Endothelial cell of umbilical vein (primary cell): Measurements from ENCODE around the gene PPM1G. TPM values are rescaled to one million over a fixed set of nuclear protein-coding genes. Genes with fewer than 3 reads are reported as not detected.

Source experiments
- BruUV-seq: library from RNA; stranded (reverse); fragments of 400-500 nt; replicated peaks from 2 replicates; lab custom pipeline; 2021; lab: Mats Ljungman, UMichigan
- CTCF ChIA-PET: fragments of 300-600, 350-600 bp; sonication (Branson Sonifier 250); formaldehyde crosslinking; loops from one replicate; lab custom pipeline; 2021; ENCODE audit warnings: antibody characterized with exemption, inconsistent platforms; lab: Charles Lee
- POLR2A ChIA-PET: fragments of 300-600, 350-600 bp; sonication (Branson Sonifier 250); formaldehyde crosslinking; loops from one replicate; lab custom pipeline; 2021; ENCODE audit warnings: antibody characterized with exemption, inconsistent platforms; lab: Charles Lee
- DNase-seq: peaks from one replicate; pipeline ENCODE4 v3.0.0-alpha.2; 2011; ENCODE audit warnings: low read depth, low spot score
- FAIRE-seq: peaks from 2 replicates; lab custom pipeline; 2011; peaks lifted over from hg19 to GRCh38; lab: Jason Lieb, UNC
- H2AFZ ChIP-seq: 2 replicates; pipeline ENCODE4 v1.6.0; 2012; ENCODE audit warnings: low read depth, low read length, control low read depth, inconsistent platforms
- H3K27ac ChIP-seq: 2 replicates; pipeline ENCODE4 v1.5.1; 2011; ENCODE audit warnings: low read depth, mild to moderate bottlenecking, control low read depth, low read length, moderate library complexity; ENCODE audit not compliant: insufficient read depth
- H3K27me3 ChIP-seq, 2 experiments: 2 replicates each; pipeline versions ENCODE4 v1.6.0 to v1.6.1; 2011; ENCODE audit warnings: low read length in 2 of 2, mixed read lengths in 1 of 2; ENCODE audit not compliant: control insufficient read depth in 2 of 2, insufficient read depth in 2 of 2
- H3K36me3 ChIP-seq, 2 experiments: 2 replicates in 1 of 2; 3 replicates in 1 of 2; pipeline ENCODE4 v1.5.1; 2011; ENCODE audit warnings: low read length in 2 of 2, mild to moderate bottlenecking in 1 of 2, moderate library complexity in 1 of 2; ENCODE audit not compliant: control insufficient read depth in 2 of 2, insufficient read depth in 2 of 2; ENCODE audit errors: extremely low read depth in 1 of 2
- H3K4me1 ChIP-seq: 3 replicates; pipeline ENCODE4 v1.5.1; 2011; ENCODE audit warnings: mild to moderate bottlenecking, low read length; ENCODE audit not compliant: control insufficient read depth, insufficient read depth; ENCODE audit errors: extremely low read depth
- H3K4me2 ChIP-seq: 2 replicates; pipeline ENCODE4 v1.6.1; 2011; ENCODE audit warnings: low read length, control low read depth, mixed read lengths; ENCODE audit not compliant: insufficient read depth
- H3K4me3 ChIP-seq, 3 experiments: fragments of 200-600 bp in 1 of 3; sonication (generic), shearing (Covaris generic) in 1 of 3; replicated peaks in 1 of 3; 2 replicates each; pipeline ENCODE4 v1.5.1; 2011 to 2016; ENCODE audit warnings: control low read depth in 3 of 3, low read length in 3 of 3, mild to moderate bottlenecking in 2 of 3, inconsistent platforms in 1 of 3, low read depth in 1 of 3, moderate library complexity in 1 of 3; ENCODE audit not compliant: insufficient read depth in 1 of 3
- H3K79me2 ChIP-seq: 2 replicates; pipeline ENCODE4 v1.6.0; 2012; ENCODE audit warnings: low read length, inconsistent platforms; ENCODE audit not compliant: control insufficient read depth, insufficient read depth
- H3K9ac ChIP-seq: replicated peaks from 2 replicates; pipeline ENCODE3; 2011; ENCODE audit warnings: low read length, control low read depth; ENCODE audit not compliant: insufficient read depth; ENCODE audit errors: extremely low read depth
- H3K9me1 ChIP-seq: replicated peaks from 3 replicates; pipeline ENCODE4 v1.6.0; 2011; ENCODE audit warnings: mild to moderate bottlenecking, low read length; ENCODE audit not compliant: control insufficient read depth, insufficient read depth; ENCODE audit errors: extremely low read depth
- H3K9me3 ChIP-seq: replicated peaks from 2 replicates; pipeline ENCODE4 v1.5.1; 2012; ENCODE audit warnings: low read length, inconsistent platforms; ENCODE audit not compliant: control insufficient read depth, insufficient read depth
- H4K20me1 ChIP-seq: replicated peaks from 2 replicates; pipeline ENCODE3; 2011; ENCODE audit warnings: mild to moderate bottlenecking, low read length; ENCODE audit not compliant: control insufficient read depth, insufficient read depth; ENCODE audit errors: extremely low read depth
- EZH2 ChIP-seq: IDR thresholded peaks from 2 replicates; pipeline ENCODE4 v1.6.1; 2012; ENCODE audit warnings: borderline replicate concordance, low read depth, mild to moderate bottlenecking, moderate library complexity, low read length, inconsistent platforms; ENCODE audit not compliant: severe bottlenecking
- FOS ChIP-seq: IDR thresholded peaks from 2 replicates; pipeline ENCODE4 v1.6.1; 2011; ENCODE audit warnings: mild to moderate bottlenecking, low read length, moderate library complexity, borderline replicate concordance; ENCODE audit not compliant: insufficient read depth
- GATA2 ChIP-seq: IDR thresholded peaks from 2 replicates; pipeline ENCODE4 v1.7.0; 2011; ENCODE audit warnings: low read depth, mild to moderate bottlenecking, moderate library complexity, mixed read lengths, low read length; ENCODE audit not compliant: insufficient read length, insufficient read depth
- JUN ChIP-seq: IDR thresholded peaks from 2 replicates; pipeline ENCODE4 v1.6.1; 2011; ENCODE audit warnings: borderline replicate concordance, low read depth; ENCODE audit not compliant: insufficient read length, insufficient read depth
- POLR2AphosphoS5 ChIP-seq: IDR thresholded peaks from 2 replicates; pipeline ENCODE4 v1.6.1; 2012; ENCODE audit warnings: low read depth, mild to moderate bottlenecking, control low read depth, low read length, moderate library complexity; ENCODE audit not compliant: insufficient read depth
- dilution Hi-C: fragments of 300-500 bp; cut with MboI; formaldehyde crosslinking; loops from one replicate; pipeline ENCODE4 v1.15.0; 2019; ENCODE audit warnings: low sequenced_read_pairs; ENCODE audit not compliant: extremely low pct_ligation_motif_present
- intact Hi-C: fragments of 100-400 bp; cut with micrococcal nuclease; formaldehyde crosslinking; loops from one replicate; pipeline ENCODE4 v1.10.0; 2022
- polyA plus RNA-seq, 4 experiments: library from polyadenylated mRNA; depleted of rRNA in 3 of 4; stranded (reverse) in 3 of 4; unstranded in 1 of 4; fragments of >200 nt; gene quantifications; 2 replicates each; pipeline versions ENCODE4 v1.2.1 to v1.2.3, GENCODE V29; 2011 to 2012; ENCODE audit warnings: missing spikeins in 1 of 4
- total RNA-seq: library from RNA; stranded (reverse); gene quantifications from 2 replicates; pipeline ENCODE4 v1.2.3, GENCODE V29; 2021
- TF ChIP-seq, protein P1 (sequence below), 2 donors: IDR thresholded peaks; 1 replicate in 1 of 2; 2 replicates in 1 of 2; pipeline ENCODE4 v1.5.1; 2011; ENCODE audit warnings: low read length in 2 of 2, mild to moderate bottlenecking in 2 of 2, moderate library complexity in 2 of 2, control low read depth in 1 of 2, inconsistent platforms in 1 of 2, low read depth in 1 of 2; ENCODE audit not compliant: insufficient read depth in 1 of 2; ENCODE audit errors: extremely low read depth in 1 of 2
- TF ChIP-seq, protein P2 (sequence below): IDR thresholded peaks from 2 replicates; pipeline ENCODE4 v1.6.1; 2011; ENCODE audit not compliant: insufficient read depth, insufficient read length

The PPM1G gene
- total and polyA plus RNA-seq, 2 donors (not counting 3 experiments of a cell fraction or from before 2014, with no cell fraction given), result 48.1 to 135 TPM

- no TSS peak for BruUV-seq
Measured at GRCh38 chr2:27377618-27378095, 31.7 kb downstream of the PPM1G start.

More at GRCh38 chr2:27377618-27378095, 31.7 kb downstream of the PPM1G start:
- ChIA-PET CTCF (no interaction called here), POLR2A (no interaction called here)
- peaks cover 17% of the 10 kb centered on the region for H3K4me1 ChIP-seq
- no peak overlapping the region for H2AFZ ChIP-seq
- TF ChIP-seq GATA2 (no peak), FOS (no peak), POLR2AphosphoS5 (no peak), EZH2 (no peak), JUN (no peak)
- TF ChIP-seq, protein P1, sequence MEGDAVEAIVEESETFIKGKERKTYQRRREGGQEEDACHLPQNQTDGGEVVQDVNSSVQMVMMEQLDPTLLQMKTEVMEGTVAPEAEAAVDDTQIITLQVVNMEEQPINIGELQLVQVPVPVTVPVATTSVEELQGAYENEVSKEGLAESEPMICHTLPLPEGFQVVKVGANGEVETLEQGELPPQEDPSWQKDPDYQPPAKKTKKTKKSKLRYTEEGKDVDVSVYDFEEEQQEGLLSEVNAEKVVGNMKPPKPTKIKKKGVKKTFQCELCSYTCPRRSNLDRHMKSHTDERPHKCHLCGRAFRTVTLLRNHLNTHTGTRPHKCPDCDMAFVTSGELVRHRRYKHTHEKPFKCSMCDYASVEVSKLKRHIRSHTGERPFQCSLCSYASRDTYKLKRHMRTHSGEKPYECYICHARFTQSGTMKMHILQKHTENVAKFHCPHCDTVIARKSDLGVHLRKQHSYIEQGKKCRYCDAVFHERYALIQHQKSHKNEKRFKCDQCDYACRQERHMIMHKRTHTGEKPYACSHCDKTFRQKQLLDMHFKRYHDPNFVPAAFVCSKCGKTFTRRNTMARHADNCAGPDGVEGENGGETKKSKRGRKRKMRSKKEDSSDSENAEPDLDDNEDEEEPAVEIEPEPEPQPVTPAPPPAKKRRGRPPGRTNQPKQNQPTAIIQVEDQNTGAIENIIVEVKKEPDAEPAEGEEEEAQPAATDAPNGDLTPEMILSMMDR (IDR thresholded peaks at IDR 0.05; ENCODE audit: extremely low read depth in 1 of 2, insufficient read depth in 1 of 2, low read depth in 1 of 2, low read length in 2 of 2), result no peak
- TF ChIP-seq, protein P2, sequence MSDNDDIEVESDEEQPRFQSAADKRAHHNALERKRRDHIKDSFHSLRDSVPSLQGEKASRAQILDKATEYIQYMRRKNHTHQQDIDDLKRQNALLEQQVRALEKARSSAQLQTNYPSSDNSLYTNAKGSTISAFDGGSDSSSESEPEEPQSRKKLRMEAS, result no peak
- H4K20me1 ChIP-seq, result no peaks in the 10 kb centered on the region
- peaks cover 24% of the 10 kb centered on the region for H3K79me2 ChIP-seq
- no peak overlapping the region for H3K9ac ChIP-seq
- no peak overlapping the region for H3K4me3 ChIP-seq
- H3K36me3 ChIP-seq, result peaks cover 24 to 52% of the 10 kb centered on the region in 2 experiments
- dilution Hi-C loops (no loop called here), intact Hi-C loops (no loop called here)
- no peak overlapping the region for H3K27ac ChIP-seq
- H3K9me1 ChIP-seq, result no peaks in the 10 kb centered on the region
- no peaks in the 10 kb centered on the region for H3K27me3 ChIP-seq
- FAIRE-seq, result no peak
- H3K4me2 ChIP-seq, result no peak overlapping the region
- no peak for DNase-seq
- no peaks in the 10 kb centered on the region for H3K9me3 ChIP-seq
